SIG-M5 treated with dmso at 0.1 percent for 504 hours (cell line): Measurements from ENCODE around the gene MBOAT1.
"Not testable (repeated sequence)": the region's sequence is repeated elsewhere in the genome, so short reads cannot be mapped to it uniquely, and the experiment has no call there.

ENCODE experiments used
- DNase-seq: peaks from one replicate; lab custom pipeline; 2025; ENCODE audit not compliant: unreplicated experiment; lab: John Stamatoyannopoulos, UW

The MBOAT1 gene

GRCh38 chr6:20142866-20143265 lies 69.4 kb downstream of the MBOAT1 start:
- no peak for DNase-seq

- DNase-seq, result no peak
These were observed 70.3 kb downstream of the MBOAT1 start for GRCh38 chr6:20141931-20142330.

DNA sequence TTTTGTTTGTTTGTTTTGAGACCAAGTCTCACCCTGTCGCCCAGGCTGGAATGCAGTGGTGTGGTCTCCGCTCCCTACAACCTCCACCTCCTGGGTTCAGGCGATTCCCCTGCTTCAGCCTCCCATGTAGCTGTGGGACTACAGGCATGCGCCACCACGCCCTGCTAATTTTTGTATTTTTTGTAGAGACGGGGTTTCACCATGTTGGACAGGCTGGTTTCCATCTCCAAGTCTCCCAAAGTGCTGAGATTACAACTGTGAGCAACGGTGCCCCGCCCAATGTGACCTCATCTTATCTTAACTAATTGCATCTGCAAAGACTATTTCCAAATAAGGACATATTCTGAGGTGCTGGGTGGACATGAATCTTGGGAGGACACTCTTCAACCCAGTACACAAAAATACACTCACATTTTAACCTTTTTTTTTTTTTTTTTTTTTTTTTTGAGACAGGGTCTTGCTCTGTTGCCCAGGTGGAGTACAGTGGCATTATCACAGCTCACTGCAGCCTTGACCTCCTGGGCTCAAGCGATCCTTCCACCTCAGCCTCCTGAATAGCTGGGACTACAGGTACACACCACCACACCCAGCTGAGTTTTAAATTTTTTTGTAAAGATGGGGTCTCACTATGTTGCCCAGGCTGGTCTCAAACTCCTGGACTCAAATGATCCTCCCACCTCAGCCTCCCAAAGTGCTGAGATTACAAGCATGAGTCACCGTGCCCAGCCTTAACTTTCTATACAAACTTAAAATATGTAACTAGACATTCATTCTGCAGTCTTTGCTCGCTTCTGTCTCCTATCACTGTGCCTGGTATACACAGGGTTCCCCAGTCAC lies 72.9 kb downstream of the MBOAT1 start:
- not testable (repeated sequence) for DNase-seq

DNA sequence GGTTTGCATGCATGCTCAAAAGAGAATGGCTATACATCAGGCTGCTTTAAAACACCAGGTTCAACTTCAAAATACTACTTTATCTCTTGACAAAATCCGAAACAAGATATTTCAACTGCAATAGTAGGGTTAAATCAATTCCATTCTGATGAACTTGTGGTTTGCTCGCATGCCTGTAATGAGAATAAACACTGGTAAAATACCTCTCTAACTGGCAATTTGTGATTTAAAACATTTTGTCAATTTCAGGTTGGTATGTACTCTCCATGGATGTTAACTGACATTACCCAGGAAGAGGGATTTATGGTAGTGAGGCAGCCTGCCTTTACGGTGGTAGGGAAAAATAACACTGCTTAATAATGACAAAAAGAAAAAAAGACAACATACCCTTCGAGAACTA lies 74.4 kb downstream of the MBOAT1 start:
- DNase-seq, result no peak

GRCh38 chr6:20137240-20137639 lies 75.0 kb downstream of the MBOAT1 start:
- no peak for DNase-seq

DNA sequence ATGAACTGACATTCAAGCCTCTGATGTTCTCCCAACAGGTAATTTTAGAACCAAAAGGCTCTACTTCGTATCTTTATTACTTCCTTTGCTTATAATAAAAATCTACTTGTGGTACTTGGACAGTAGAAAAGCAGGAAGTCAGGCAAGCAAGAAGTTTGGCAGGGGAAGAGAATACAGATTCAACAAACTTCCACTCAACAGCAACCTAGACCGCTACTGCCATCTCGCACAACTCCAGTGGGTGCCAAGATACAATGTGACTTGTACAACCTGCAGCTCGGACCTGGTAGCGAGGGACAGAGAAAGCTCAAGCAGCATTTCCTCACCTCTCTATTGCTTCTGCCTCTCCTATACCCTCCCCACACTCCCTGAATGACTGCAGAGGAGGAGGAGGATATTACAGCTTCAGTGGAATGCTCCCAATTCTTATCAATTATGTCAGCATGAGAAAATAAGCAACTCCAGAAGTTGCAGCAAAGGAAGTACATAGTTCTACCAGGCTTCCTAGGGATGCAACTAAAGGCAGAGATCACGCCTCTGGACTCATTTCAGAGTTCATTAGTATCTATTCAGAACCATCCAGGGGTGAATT lies 76.5 kb downstream of the MBOAT1 start:
- DNase-seq, result no peak

GRCh38 chr6:20134613-20135012 lies 77.7 kb downstream of the MBOAT1 start:
- DNase-seq, result no peak

- no peak for DNase-seq
These were observed 82.8 kb downstream of the MBOAT1 start for GRCh38 chr6:20129290-20130088.

- DNase-seq, result no peak
These were observed 84.3 kb downstream of the MBOAT1 start for GRCh38 chr6:20128018-20128417.

DNA sequence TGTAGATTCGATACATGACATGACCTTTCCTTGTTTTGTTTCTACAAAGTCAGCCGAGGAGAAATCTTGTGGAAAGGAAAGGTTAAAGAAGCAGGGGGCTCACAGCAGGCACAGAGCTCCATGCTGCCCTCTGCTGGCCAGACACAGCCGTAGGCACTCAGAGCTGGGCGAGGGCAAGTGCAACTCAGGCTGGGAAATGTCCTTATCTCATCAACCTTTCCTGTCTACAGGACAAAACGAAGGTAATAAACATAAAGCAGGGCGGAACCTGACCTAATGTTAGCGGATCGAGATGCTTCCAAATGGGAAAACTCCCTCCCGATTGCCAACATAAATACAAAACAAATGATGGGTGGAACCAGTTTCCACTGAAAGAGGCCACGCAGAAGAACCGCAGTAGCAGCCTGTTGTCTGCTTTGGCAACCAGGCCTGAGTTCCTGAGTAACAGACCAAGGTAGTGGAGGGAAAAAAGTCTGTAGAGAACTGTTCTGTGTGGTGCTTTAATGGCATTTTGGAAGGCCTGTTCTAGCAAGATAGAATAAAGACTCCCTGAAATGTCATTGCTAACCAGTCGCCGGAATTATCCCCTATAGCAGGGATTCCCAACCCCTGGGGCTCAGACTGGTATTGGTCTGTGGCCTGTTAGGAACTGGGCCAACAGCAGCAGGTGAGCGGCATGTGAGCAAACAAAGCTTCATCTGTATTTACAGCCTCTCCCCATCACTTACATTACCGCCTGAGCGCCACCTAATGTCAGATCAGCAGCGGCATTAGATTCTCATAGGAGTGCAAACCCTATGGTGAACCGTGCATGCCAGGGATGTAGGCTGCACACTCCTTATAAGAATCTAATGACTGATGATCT lies 85.2 kb downstream of the MBOAT1 start:
- DNase-seq, result peak; percentile 41

DNA sequence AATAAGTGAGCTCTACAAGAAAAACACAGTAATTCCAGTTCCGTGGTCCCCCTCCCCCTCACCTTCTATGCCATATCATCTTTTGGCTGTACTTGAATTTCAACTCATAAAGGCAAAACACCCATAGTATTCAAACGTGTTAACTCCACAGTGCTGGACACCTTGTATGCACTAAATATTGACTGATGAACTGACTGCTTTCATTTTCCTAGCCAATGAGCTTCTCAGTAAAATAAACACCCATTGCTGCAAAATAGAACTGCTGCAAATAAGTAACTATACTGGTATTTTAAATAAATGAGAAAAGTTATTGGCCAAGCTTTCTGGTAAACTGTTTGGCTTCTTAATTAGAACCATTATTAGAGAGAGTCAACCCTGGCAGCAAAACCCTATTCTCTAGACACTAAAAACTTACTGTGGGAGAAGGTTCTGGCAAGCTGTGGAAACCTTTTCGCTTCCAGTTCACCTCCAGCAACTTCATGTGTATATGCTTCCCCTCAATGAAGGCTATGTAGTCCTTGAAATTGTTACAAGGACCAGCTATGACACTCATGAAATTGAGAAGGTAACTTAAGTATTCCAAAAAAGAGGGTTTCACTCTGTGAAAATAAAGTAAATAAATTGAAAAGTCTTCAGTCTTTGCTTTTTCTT lies 86.0 kb downstream of the MBOAT1 start:
- DNase-seq, result no peak

GRCh38 chr6:20124545-20124944 lies 87.7 kb downstream of the MBOAT1 start:
- DNase-seq, result no peak

DNA sequence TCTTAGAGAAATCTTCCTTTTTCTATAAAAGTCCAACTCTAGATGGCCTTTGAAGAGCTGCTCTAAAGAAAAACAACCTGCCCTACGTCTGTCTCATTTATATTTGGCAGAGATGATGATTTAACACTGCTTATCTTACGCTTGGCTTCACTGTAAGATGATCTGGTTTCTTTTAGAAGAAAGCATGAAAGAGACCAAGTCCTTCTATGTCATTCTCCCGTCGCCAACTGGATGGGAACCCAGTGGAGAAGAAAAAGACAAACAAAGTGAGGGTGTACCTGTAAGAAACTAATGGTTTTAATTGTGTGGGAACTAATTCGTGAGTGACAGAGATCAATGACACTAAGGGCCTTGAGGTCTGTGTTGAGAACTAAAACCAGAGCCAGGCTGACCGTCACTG lies 92.8 kb downstream of the MBOAT1 start:
- DNase-seq, result no peak

GRCh38 chr6:20118892-20119291 lies 93.4 kb downstream of the MBOAT1 start:
- no peak for DNase-seq

DNA sequence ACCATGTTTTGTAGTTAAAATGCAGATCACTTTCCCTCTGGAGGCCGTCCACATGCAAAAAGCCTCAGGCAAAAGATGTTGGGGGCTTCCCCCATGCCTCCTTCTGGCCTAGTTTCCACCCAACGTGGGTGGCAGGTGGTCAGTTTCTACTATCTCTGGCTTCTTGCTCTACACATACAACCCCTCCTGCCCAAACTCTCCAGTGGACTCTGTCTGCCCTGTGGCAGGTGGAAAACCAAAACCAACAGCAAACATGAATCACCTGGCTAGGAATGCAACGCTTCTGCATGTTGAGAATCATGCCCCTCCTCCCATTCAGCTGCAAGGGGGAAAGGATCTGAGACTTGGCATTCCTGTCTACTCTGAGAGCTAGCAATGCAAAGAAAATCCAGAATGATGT lies 94.8 kb downstream of the MBOAT1 start:
- DNase-seq, result peak; percentile 7

GRCh38 chr6:20116792-20117191 lies 95.5 kb downstream of the MBOAT1 start:
- no peak for DNase-seq

DNA sequence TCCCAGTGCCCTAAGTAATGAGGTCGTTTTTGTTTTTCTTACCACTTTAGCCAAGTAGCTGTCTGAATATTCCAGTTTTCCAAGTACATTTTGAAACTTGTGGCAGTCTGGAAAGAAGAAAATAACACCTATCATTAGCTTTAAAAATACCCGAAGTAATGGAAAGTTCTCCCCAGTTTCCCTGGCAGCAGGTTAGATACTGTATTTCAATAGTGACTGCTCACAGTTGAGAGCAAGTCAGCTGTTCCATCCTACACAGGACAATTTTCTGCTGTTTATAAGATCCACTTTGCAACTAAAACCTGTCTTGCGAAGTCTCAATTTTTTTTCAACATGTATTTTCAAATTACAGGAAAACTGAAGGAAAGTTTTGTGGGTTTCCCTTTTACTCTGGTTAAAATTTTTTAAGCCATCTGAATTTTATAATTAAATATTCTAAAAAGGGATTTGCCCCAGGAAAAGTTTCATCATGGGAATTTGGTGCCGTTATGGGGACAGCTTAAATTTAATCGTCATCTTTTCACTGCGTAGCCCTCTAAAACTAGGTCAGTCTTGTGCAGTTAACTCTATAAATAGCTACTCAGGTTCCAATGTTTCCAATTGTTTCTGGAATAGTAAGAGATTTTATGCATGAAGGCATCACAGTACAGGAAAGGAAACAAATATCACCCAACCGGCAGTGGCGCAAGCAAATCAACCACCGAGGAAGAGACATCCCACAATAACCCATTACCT lies 96.9 kb downstream of the MBOAT1 start:
- no peak for DNase-seq

DNA sequence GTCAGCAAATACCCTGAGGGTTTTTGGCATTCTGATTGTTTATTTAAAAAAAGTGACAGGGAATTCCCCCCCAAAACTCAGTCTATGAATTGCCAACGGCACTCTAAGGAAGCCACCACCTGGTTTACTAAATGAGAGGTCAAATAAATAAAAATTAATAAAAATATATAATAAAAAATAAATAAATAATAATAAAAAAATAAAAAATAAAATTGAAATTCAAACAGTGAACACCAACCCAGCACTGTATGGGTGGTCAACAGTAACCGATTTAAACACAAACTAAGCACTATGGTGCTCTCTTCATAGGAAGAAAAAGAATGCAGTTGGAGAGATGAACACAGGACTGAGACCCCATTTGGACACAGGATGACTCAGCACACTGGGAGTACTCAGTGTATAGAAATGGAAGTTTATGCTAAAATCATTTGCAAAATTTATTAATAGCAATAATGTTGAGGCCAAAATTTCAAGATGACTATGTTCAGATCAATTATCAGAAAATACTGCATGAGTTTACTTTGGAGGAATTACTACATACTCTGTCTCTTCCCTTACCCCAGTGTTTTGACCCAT lies 98.5 kb downstream of the MBOAT1 start:
- DNase-seq, result no peak

DNA sequence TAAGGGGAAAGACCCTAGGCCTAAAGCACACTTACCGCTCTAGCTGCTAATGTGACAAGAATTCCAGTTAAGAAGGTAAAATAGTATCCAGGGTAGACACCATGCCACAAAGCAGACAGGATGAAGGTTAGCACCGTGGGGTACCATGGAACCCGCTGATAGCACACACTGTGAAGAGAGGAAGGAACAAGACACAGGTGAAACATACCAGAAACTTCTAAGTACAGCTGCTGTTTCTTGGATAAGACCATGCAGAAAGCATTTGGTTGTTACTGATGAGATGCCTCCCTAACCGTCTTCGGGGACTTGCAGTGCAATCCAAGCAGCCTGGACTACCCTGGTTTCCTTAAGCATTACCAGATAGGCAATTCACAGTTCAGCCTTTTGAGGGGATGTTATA lies 99.4 kb downstream of the MBOAT1 start:
- no peak for DNase-seq
